Astrocyte of the spinal cord (primary cell): ENCODE data around the gene YAF2.

Experiments used
- DNase-seq: peaks from one replicate; pipeline ENCODE4 v3.0.0; 2011; ENCODE audit warnings: low read depth, low spot score
- H3K4me3 ChIP-seq: 2 replicates; pipeline ENCODE4 v1.5.1; 2011; ENCODE audit warnings: low read depth, mild to moderate bottlenecking, low read length, moderate library complexity
- CTCF ChIP-seq: IDR thresholded peaks from 2 replicates; pipeline ENCODE4 v1.5.1; 2012; ENCODE audit warnings: low read depth, mild to moderate bottlenecking, low read length, inconsistent platforms
- in situ Hi-C: cut with HindIII; loops from 2 replicates; pipeline ENCODE4 v1.10.0; 2017; ENCODE audit warnings: low sequenced_read_pairs

The YAF2 gene

GRCh38 chr12:42145197-42145549 is 92.9 kb downstream of the YAF2 start:
- in situ Hi-C loops, result no loop called here
- DNase-seq, result no peak
- H3K4me3 ChIP-seq, result peak overlapping the region; percentile 67
- TF ChIP-seq CTCF, result no peak

GRCh38 chr12:42144408-42145196 is 93.4 kb downstream of the YAF2 start, which contains the start of gene GXYLT1:
GXYLT1 (minus strand) TSS chr12:42144874; CDS start chr12:42144646, 228 bp downstream.
- H3K4me3 ChIP-seq, result peak within 1 kb of the TSS; percentile 67
- in situ Hi-C loops, result no loop called here
- no peak for TF ChIP-seq CTCF
- peak; percentile 96 for DNase-seq

- in situ Hi-C loops, result no loop called here
- no peak for TF ChIP-seq CTCF
- H3K4me3 ChIP-seq, result peak overlapping the region; percentile 67
- DNase-seq, result no peak
These were observed 94.0 kb downstream of the YAF2 start for GRCh38 chr12:42144158-42144407.

- in situ Hi-C loops, result no loop called here
- peak; percentile 47 for DNase-seq
- no peak for TF ChIP-seq CTCF
- peak overlapping the region; percentile 67 for H3K4me3 ChIP-seq
These were observed 94.4 kb downstream of the YAF2 start for GRCh38 chr12:42143452-42144157.

GRCh38 chr12:42141981-42142606 is 96.0 kb downstream of the YAF2 start:
- in situ Hi-C loops, result no loop called here
- H3K4me3 ChIP-seq, result no peak overlapping the region
- no peak for DNase-seq
- TF ChIP-seq CTCF, result no peak

GRCh38 chr12:42140901-42141300 is 97.1 kb downstream of the YAF2 start:
- peak; percentile 45 for DNase-seq
- TF ChIP-seq CTCF, result no peak
- in situ Hi-C loops, result no loop called here
- H3K4me3 ChIP-seq, result no peak overlapping the region
